ENCODE data around the gene TCF4. TPM values are rescaled to one million over a fixed set of nuclear protein-coding genes. Genes with fewer than 3 reads are reported as not detected.

The TCF4 gene
- total and polyA plus RNA-seq, 2 experiments from 2014 or later, result 77.7 to 89.2 TPM

- Mint-ChIP-seq H3K36me3 (ENCODE audit: low read depth) (peaks cover 27% of the 10 kb centered on the region; the same call in 2 of the 3 replicates), H3K9me3 (no peaks in the 10 kb centered on the region; the same call in 2 of the 3 replicates), H3K4me3 (no peak overlapping the region), H3K27ac (no peak overlapping the region), H3K4me1 (peaks cover 27% of the 10 kb centered on the region), H3K27me3 (ENCODE audit: insufficient read depth, low read depth, poor library complexity) (peaks cover 8% of the 10 kb centered on the region)
- no peaks in the 10 kb centered on the region for H3K27me3 ChIP-seq (ENCODE audit: insufficient read depth)
- H3K4me1 ChIP-seq (ENCODE audit: insufficient read depth), result peaks cover 19% of the 10 kb centered on the region
- no peaks in the 10 kb centered on the region for H4K20me1 ChIP-seq (replicated peaks; ENCODE audit: insufficient read depth)
- no peaks in the 10 kb centered on the region for H3K79me2 ChIP-seq (replicated peaks; ENCODE audit: insufficient read depth)
- H3K4me2 ChIP-seq, result no peak overlapping the region
- H3K9me2 ChIP-seq (ENCODE audit: insufficient read depth), result no peaks in the 10 kb centered on the region
- ATAC-seq (no peak), DNase-seq (ENCODE audit: low spot score) (no peak)
- H2AFZ ChIP-seq, result no peak overlapping the region
- H3K27ac ChIP-seq (ENCODE audit: low read depth), result no peak overlapping the region
- H3K36me3 ChIP-seq (ENCODE audit: insufficient read depth), result 0 out of 2 replicates have a peak, but pooled peaks cover 4% of the 10 kb centered on the region
- H3F3A ChIP-seq (replicated peaks; ENCODE audit: low read depth), result no peaks in the 10 kb centered on the region
- H3K4me3 ChIP-seq, result no peak overlapping the region
- TF ChIP-seq JUNB (IDR thresholded peaks at IDR 0.05; ENCODE audit: unreplicated experiment) (no peak), REST (IDR thresholded peaks at IDR 0.05; ENCODE audit: unreplicated experiment) (no peak), ZNF462 (CRISPR knock-in tag; IDR thresholded peaks at IDR 0.05) (no peak)
These were observed 335.1 kb downstream of the TCF4 start for GRCh38 chr18:55252901-55253300.

All from GM23338 (cell line).